GM12878 (cell line): ENCODE measurements around the gene CDK17.

Experiments
- BCL3 ChIP-seq: IDR thresholded peaks from 2 replicates; pipeline ENCODE4 v1.6.1; 2011; ENCODE audit warnings: borderline replicate concordance, low read depth, mild to moderate bottlenecking, moderate library complexity, low read length; ENCODE audit not compliant: insufficient read depth, poor library complexity, severe bottlenecking
- BHLHE40 ChIP-seq, 2 experiments: fragments of 450-650 bp in 1 of 2; IDR thresholded peaks; 2 replicates each; pipeline ENCODE4 v1.6.1; 2011 to 2017; ENCODE audit warnings: low read depth in 2 of 2, borderline replicate concordance in 1 of 2, improper control_type of control experiment in 1 of 2, low read length in 1 of 2, mild to moderate bottlenecking in 1 of 2
- CTCF ChIP-seq, 3 experiments: IDR thresholded peaks in 2 of 3; conservative IDR thresholded peaks in 1 of 3; 2 replicates each; pipeline ENCODE4 v1.5.1; 2011; ENCODE audit warnings: low read depth in 3 of 3, low read length in 3 of 3, mild to moderate bottlenecking in 3 of 3, control low read depth in 2 of 3, moderate library complexity in 2 of 3, inconsistent platforms in 1 of 3, mixed read lengths in 1 of 3; ENCODE audit not compliant: control insufficient read depth in 2 of 3, insufficient read depth in 1 of 3; ENCODE audit errors: extremely low read depth in 1 of 3
- EP300 ChIP-seq, 2 experiments: fragments of 150-350 bp in 1 of 2; IDR thresholded peaks; 2 replicates each; pipeline ENCODE4 v1.6.1; 2011 to 2012; ENCODE audit warnings: low read depth in 2 of 2, low read length in 2 of 2, borderline replicate concordance in 1 of 2, improper control_type of control experiment in 1 of 2, inconsistent platforms in 1 of 2; ENCODE audit not compliant: control insufficient read depth in 1 of 2
- EZH2 ChIP-seq: IDR thresholded peaks from 2 replicates; pipeline ENCODE4 v1.6.1; 2012; ENCODE audit warnings: low read depth, mild to moderate bottlenecking, control low read depth, inconsistent platforms, low read length, borderline replicate concordance; ENCODE audit not compliant: control insufficient read depth
- MEF2B ChIP-seq: fragments of 450-650 bp; IDR thresholded peaks from 2 replicates; pipeline ENCODE4 v1.6.1; 2018; ENCODE audit warnings: mild to moderate bottlenecking, moderate library complexity; ENCODE audit not compliant: partially characterized antibody, poor library complexity, severe bottlenecking
- MXI1 ChIP-seq: fragments of 150-350 bp; IDR thresholded peaks from 2 replicates; pipeline ENCODE4 v1.6.1; 2011; ENCODE audit warnings: low read depth, mild to moderate bottlenecking, inconsistent platforms, low read length, improper control_type of control experiment
- NFYB ChIP-seq: IDR thresholded peaks from 2 replicates; pipeline ENCODE4 v1.6.1; 2011; ENCODE audit warnings: low read depth, mild to moderate bottlenecking, low read length, improper control_type of control experiment, moderate library complexity; ENCODE audit not compliant: insufficient read depth
- RAD21 ChIP-seq: IDR thresholded peaks from 2 replicates; pipeline ENCODE4 v1.6.1; 2011; ENCODE audit warnings: mild to moderate bottlenecking, low read depth, low read length, moderate library complexity; ENCODE audit not compliant: insufficient read depth
- TAF1 ChIP-seq: IDR thresholded peaks from 2 replicates; pipeline ENCODE4 v1.6.1; 2011; ENCODE audit warnings: mild to moderate bottlenecking, low read depth, low read length, borderline replicate concordance
- ZNF274 ChIP-seq: IDR thresholded peaks from one replicate; pipeline ENCODE4 v1.8.0; 2011; ENCODE audit not compliant: insufficient read length, insufficient read depth

GRCh38 chr12:96419576-96420276 is 19.5 kb upstream of the CDK17 start:
- TF ChIP-seq RAD21 (no peak), CTCF (IDR thresholded peaks at IDR 0.05 in 2 of 3, conservative IDR thresholded peaks at IDR 0.05 in 1 of 3; ENCODE audit: control insufficient read depth in 2 of 3, extremely low read depth in 1 of 3, insufficient read depth in 1 of 3, low read depth in 3 of 3, low read length in 3 of 3) (no peak), MEF2B (no peak), TAF1 (no peak), MXI1 (no peak), BCL3 (no peak), ZNF274 (no peak), NFYB (no peak), EP300 (IDR thresholded peaks at IDR 0.05; ENCODE audit: borderline replicate concordance in 1 of 2, control insufficient read depth in 1 of 2, low read depth in 2 of 2, low read length in 2 of 2) (no peak), BHLHE40 (IDR thresholded peaks at IDR 0.05; ENCODE audit: borderline replicate concordance in 1 of 2, low read depth in 2 of 2, low read length in 1 of 2) (no peak), EZH2 (no peak)
